NCI-H446 treated with DMSO at 0.1 percent for 48 hours (cell line): Measurements from ENCODE around the gene CLHC1.
"Not testable (repeated sequence)": the region's sequence is repeated elsewhere in the genome, so short reads cannot be mapped to it uniquely, and the experiment has no call there.

ENCODE experiments used
- DNase-seq: peaks from one replicate; lab custom pipeline; 2025; lab: John Stamatoyannopoulos, UW

The CLHC1 gene

GRCh38 chr2:55134316-55134706 is 97.8 kb downstream of the CLHC1 start:
- no peak for DNase-seq

- DNase-seq = no peak
Observed at GRCh38 chr2:55133467-55134315, 98.4 kb downstream of the CLHC1 start.

- DNase-seq = no peak
Observed at GRCh38 chr2:55130849-55131248, 101.2 kb downstream of the CLHC1 start.

DNA sequence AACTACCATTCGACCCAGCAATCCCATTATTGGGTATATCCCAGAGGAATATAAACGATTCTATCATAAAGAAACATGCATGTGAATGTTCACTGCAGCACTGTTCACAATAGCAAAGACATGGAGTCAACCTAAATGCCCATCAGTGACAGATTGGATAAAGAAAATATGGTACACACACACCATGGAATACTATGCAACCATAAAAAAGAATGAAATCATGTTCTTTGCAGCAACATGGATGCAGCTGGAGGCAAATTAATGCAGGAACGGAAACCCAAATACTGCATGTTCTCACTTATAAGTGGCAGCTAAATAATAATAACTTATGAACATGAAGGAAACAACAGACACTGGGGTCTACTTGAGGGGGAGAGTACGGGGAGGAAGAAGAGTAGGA is 105.5 kb downstream of the CLHC1 start:
- DNase-seq = not testable (repeated sequence)
